GM23338 (cell line): ENCODE measurements around the gene PRR11.

Experiments used
- CTCF ChIP-seq, 2 experiments: fragments of 200-600 bp in 1 of 2; sonication (generic) in 1 of 2; conservative IDR thresholded peaks; 2 replicates each; pipeline versions ENCODE4 v1.5.1 to v1.6.1; 2016 to 2017; ENCODE audit warnings: antibody characterized with exemption in 2 of 2, low read depth in 2 of 2, mild to moderate bottlenecking in 2 of 2, moderate library complexity in 1 of 2
- EZH2 ChIP-seq: fragments of 200-600 bp; sonication (generic); IDR thresholded peaks from one replicate; pipeline ENCODE4 v1.8.0; 2017; ENCODE audit warnings: antibody characterized with exemption, mild to moderate bottlenecking, low read depth; ENCODE audit not compliant: unreplicated experiment

GRCh38 chr17:59199398-59199797 lies 43.9 kb downstream of the PRR11 start:
- TF ChIP-seq CTCF (conservative IDR thresholded peaks at IDR 0.05; ENCODE audit: low read depth in 2 of 2) (no peak), EZH2 (no peak)
